ENCODE measurements around the gene CGNL1.

- TF ChIP-seq, protein P1, sequence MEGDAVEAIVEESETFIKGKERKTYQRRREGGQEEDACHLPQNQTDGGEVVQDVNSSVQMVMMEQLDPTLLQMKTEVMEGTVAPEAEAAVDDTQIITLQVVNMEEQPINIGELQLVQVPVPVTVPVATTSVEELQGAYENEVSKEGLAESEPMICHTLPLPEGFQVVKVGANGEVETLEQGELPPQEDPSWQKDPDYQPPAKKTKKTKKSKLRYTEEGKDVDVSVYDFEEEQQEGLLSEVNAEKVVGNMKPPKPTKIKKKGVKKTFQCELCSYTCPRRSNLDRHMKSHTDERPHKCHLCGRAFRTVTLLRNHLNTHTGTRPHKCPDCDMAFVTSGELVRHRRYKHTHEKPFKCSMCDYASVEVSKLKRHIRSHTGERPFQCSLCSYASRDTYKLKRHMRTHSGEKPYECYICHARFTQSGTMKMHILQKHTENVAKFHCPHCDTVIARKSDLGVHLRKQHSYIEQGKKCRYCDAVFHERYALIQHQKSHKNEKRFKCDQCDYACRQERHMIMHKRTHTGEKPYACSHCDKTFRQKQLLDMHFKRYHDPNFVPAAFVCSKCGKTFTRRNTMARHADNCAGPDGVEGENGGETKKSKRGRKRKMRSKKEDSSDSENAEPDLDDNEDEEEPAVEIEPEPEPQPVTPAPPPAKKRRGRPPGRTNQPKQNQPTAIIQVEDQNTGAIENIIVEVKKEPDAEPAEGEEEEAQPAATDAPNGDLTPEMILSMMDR (IDR thresholded peaks at IDR 0.05), result no peak
- TF ChIP-seq POLR2AphosphoS5 (IDR thresholded peaks at IDR 0.05), result no peak
- no peak for TF ChIP-seq EP300 (IDR thresholded peaks at IDR 0.05)
Observed at GRCh38 chr15:57432141-57432741, 55.9 kb downstream of the CGNL1 start.
